ENCODE data around the gene PYGL. TPM values are rescaled to one million over a fixed set of nuclear protein-coding genes. Genes with fewer than 3 reads are reported as not detected.

PYGL gene
- total RNA-seq, 3 donors from 2014 or later: 31.0 to 43.7 (median 41.4) TPM

Other genes with a start within 250 kb of the PYGL start
- 10 to 100 TPM; 20.5 to 36.3 (median 27.9) TPM for gene NIN, start 113.3 kb downstream of the PYGL start, total RNA-seq
- gene ABHD12B, start 72.4 kb downstream of the PYGL start, total RNA-seq: 10 to 100 TPM in 2 of 3 donors, 1 to 10 TPM in 1; 3.1 to 16.2 (median 14.2) TPM
- 1 to 10 TPM in 2 of 3 donors, under 1 TPM in 1; 0.72 to 8.7 (median 3.9) TPM for gene TRIM9, start 150.6 kb upstream of the PYGL start, total RNA-seq

All from mucosa of descending colon (tissue), 3 donors.